H9 (cell line): ENCODE data around the gene TMEM158. TPM values are rescaled to one million over a fixed set of nuclear protein-coding genes. Genes with fewer than 3 reads are reported as not detected.
A peak's percentile ranks its signal among the peaks of the same experiment; 100 is the strongest.

ENCODE experiments used
- DNase-seq: peaks from one replicate; pipeline ENCODE4 v3.0.0-alpha.2; 2017
- H2AFZ ChIP-seq: one replicate; pipeline ENCODE4 v1.6.1; 2013; ENCODE audit warnings: mild to moderate bottlenecking, low read length, control low read depth, moderate library complexity
- H2AK5ac ChIP-seq: 2 replicates; pipeline ENCODE4 v1.6.1; 2013; ENCODE audit warnings: low read length, control low read depth, mixed read lengths; ENCODE audit not compliant: insufficient read length
- H2BK120ac ChIP-seq: one replicate; pipeline ENCODE4 v1.6.1; 2013; ENCODE audit warnings: low read depth, mild to moderate bottlenecking, low read length, control low read depth, inconsistent platforms; ENCODE audit not compliant: poor library complexity, severe bottlenecking
- H2BK12ac ChIP-seq: 2 replicates; pipeline ENCODE4 v1.6.1; 2013; ENCODE audit warnings: low read length, control low read depth, mixed read lengths, low read depth; ENCODE audit not compliant: insufficient read length
- H2BK15ac ChIP-seq: 2 replicates; pipeline ENCODE4 v1.6.1; 2013; ENCODE audit warnings: low read depth, low read length, control low read depth
- H2BK20ac ChIP-seq: one replicate; pipeline ENCODE4 v1.6.1; 2013; ENCODE audit warnings: low read depth, mild to moderate bottlenecking, low read length, control low read depth, inconsistent platforms; ENCODE audit not compliant: poor library complexity, severe bottlenecking
- H2BK5ac ChIP-seq: 2 replicates; pipeline ENCODE4 v1.6.1; 2013; ENCODE audit warnings: low read length, control low read depth, mixed read lengths; ENCODE audit not compliant: insufficient read length
- H3K14ac ChIP-seq: 2 replicates; pipeline ENCODE4 v1.6.1; 2013; ENCODE audit warnings: low read length, control low read depth; ENCODE audit not compliant: insufficient read depth
- H3K18ac ChIP-seq: 2 replicates; pipeline ENCODE4 v1.6.1; 2013; ENCODE audit warnings: low read depth, mild to moderate bottlenecking, mixed read lengths, low read length, control low read depth; ENCODE audit not compliant: insufficient read length
- H3K23ac ChIP-seq: 2 replicates; pipeline ENCODE4 v1.6.1; 2013; ENCODE audit warnings: low read length, control low read depth, mixed read lengths, low read depth; ENCODE audit not compliant: insufficient read length
- H3K23me2 ChIP-seq: 2 replicates; pipeline ENCODE4 v1.6.1; 2013; ENCODE audit warnings: low read depth, mild to moderate bottlenecking, mixed read lengths, low read length, control low read depth; ENCODE audit not compliant: insufficient read length, poor library complexity, severe bottlenecking
- H3K27ac ChIP-seq: 2 replicates; pipeline ENCODE4 v1.5.1; 2013; ENCODE audit warnings: low read length, control low read depth, mixed read lengths, low read depth; ENCODE audit not compliant: insufficient read length
- H3K27me3 ChIP-seq: 2 replicates; pipeline ENCODE4 v1.6.1; 2013; ENCODE audit warnings: low read length, control low read depth, inconsistent platforms; ENCODE audit not compliant: insufficient read depth
- H3K4ac ChIP-seq: 2 replicates; pipeline ENCODE4 v1.6.1; 2013; ENCODE audit warnings: low read depth, mild to moderate bottlenecking, control low read depth, inconsistent platforms, low read length, moderate library complexity
- H3K4me1 ChIP-seq: 2 replicates; pipeline ENCODE4 v1.6.1; 2013; ENCODE audit warnings: low read length, control low read depth, inconsistent platforms; ENCODE audit not compliant: insufficient read depth
- H3K4me2 ChIP-seq: 2 replicates; pipeline ENCODE4 v1.6.1; 2013; ENCODE audit warnings: low read length, control low read depth, mixed read lengths; ENCODE audit not compliant: insufficient read length, insufficient read depth
- H3K56ac ChIP-seq: 2 replicates; pipeline ENCODE4 v1.6.1; 2013; ENCODE audit warnings: low read depth, mild to moderate bottlenecking, mixed read lengths, low read length, control low read depth; ENCODE audit not compliant: insufficient read length
- H3K79me1 ChIP-seq: 2 replicates; pipeline ENCODE4 v1.6.1; 2013; ENCODE audit warnings: low read depth, mild to moderate bottlenecking, moderate library complexity, low read length, control low read depth, inconsistent platforms; ENCODE audit not compliant: insufficient read depth, poor library complexity, severe bottlenecking
- H3K79me2 ChIP-seq: 2 replicates; pipeline ENCODE4 v1.6.1; 2013; ENCODE audit warnings: low read length, control low read depth, inconsistent platforms; ENCODE audit not compliant: insufficient read depth
- H3K9ac ChIP-seq: 2 replicates; pipeline ENCODE4 v1.6.1; 2013; ENCODE audit warnings: low read length, control low read depth, mixed read lengths; ENCODE audit not compliant: insufficient read length; ENCODE audit errors: extremely low read depth
- H3K9me3 ChIP-seq: one replicate; pipeline ENCODE4 v1.6.1; 2013; ENCODE audit warnings: low read depth, low read length, inconsistent platforms; ENCODE audit not compliant: control insufficient read depth
- H3T11ph ChIP-seq: one replicate; pipeline ENCODE4 v1.6.1; 2013; ENCODE audit warnings: mild to moderate bottlenecking, low read length, control low read depth, inconsistent platforms
- H4K20me1 ChIP-seq: one replicate; pipeline ENCODE4 v1.6.1; 2013; ENCODE audit not compliant: control insufficient read depth, insufficient read length, insufficient read depth
- H4K5ac ChIP-seq: 2 replicates; pipeline ENCODE4 v1.6.1; 2013; ENCODE audit warnings: low read depth, mild to moderate bottlenecking, mixed read lengths, low read length, control low read depth; ENCODE audit not compliant: insufficient read length
- H4K8ac ChIP-seq: replicated peaks from 2 replicates; pipeline ENCODE4 v1.6.1; 2013; ENCODE audit warnings: low read length, control low read depth, mixed read lengths, low read depth; ENCODE audit not compliant: insufficient read length
- H4K91ac ChIP-seq: 2 replicates; pipeline ENCODE4 v1.6.1; 2013; ENCODE audit warnings: low read depth, mild to moderate bottlenecking, moderate library complexity, mixed read lengths, low read length, control low read depth; ENCODE audit not compliant: insufficient read length
- H3K27ac Mint-ChIP-seq, 3 experiments: 2 replicates in 2 of 3; 3 replicates in 1 of 3; pipeline ENCODE4 v1.8.0; 2020 to 2021; ENCODE audit warnings: mixed read lengths in 3 of 3, mild to moderate bottlenecking in 1 of 3, moderate library complexity in 1 of 3
- H3K27me3 Mint-ChIP-seq: 2 replicates; pipeline ENCODE4 v1.8.0; 2021; ENCODE audit warnings: low read depth, mild to moderate bottlenecking, moderate library complexity, mixed read lengths
- H3K36me3 Mint-ChIP-seq, 3 experiments: 2 replicates in 2 of 3; 3 replicates in 1 of 3; pipeline ENCODE4 v1.8.0; 2020 to 2021; ENCODE audit warnings: low read depth in 3 of 3, mixed read lengths in 3 of 3; ENCODE audit not compliant: insufficient read depth in 1 of 3
- H3K4me1 Mint-ChIP-seq, 2 experiments: 2 replicates each; pipeline ENCODE4 v1.8.0; 2020; ENCODE audit warnings: mixed read lengths in 2 of 2
- H3K4me3 Mint-ChIP-seq, 2 experiments: 2 replicates in 1 of 2; 3 replicates in 1 of 2; pipeline ENCODE4 v1.8.0; 2020 to 2021; ENCODE audit warnings: mild to moderate bottlenecking in 2 of 2, mixed read lengths in 2 of 2, moderate library complexity in 1 of 2
- H3K9me3 Mint-ChIP-seq, 2 experiments: 2 replicates in 1 of 2; 3 replicates in 1 of 2; pipeline ENCODE4 v1.8.0; 2020; ENCODE audit warnings: mild to moderate bottlenecking in 2 of 2, mixed read lengths in 2 of 2, moderate library complexity in 1 of 2
- CTCF ChIP-seq: fragments of 200-600 bp; sonication (generic); conservative IDR thresholded peaks from 3 replicates; pipeline ENCODE4 v1.8.0; 2021; ENCODE audit warnings: antibody characterized with exemption, mild to moderate bottlenecking
- WGBS: extraction: QIAGEN DNeasy Blood & Tissue Kit; methylation state at CpG from one replicate; pipeline ENCODE4 v1.1.7; 2013; ENCODE audit warnings: missing lambda C conversion rate, low lambda C conversion rate, mixed read lengths; ENCODE audit not compliant: insufficient read length; ENCODE audit errors: extremely low coverage; 5-methylcytosine and 5-hydroxymethylcytosine counted together
- total RNA-seq: library from RNA; stranded (reverse); gene quantifications from 2 replicates; pipeline ENCODE4 v1.2.1, GENCODE V29; 2021

Gene TMEM158
- total RNA-seq, 1 experiment from 2014 or later = 29.1 TPM

GRCh38 chr3:45227071-45227820, 1.2 kb upstream of the TMEM158 start:
- Histone ChIP-seq H3K9ac (no peak overlapping the region), H2BK12ac (no peak overlapping the region), H3K27ac (no peak overlapping the region), H2BK20ac (no peak overlapping the region), H3K79me2 (no peaks in the 10 kb centered on the region), H3K27me3 (peaks cover 5% of the 10 kb centered on the region; the same call in 1 of the 2 replicates), H3K14ac (no peak overlapping the region), H3K23me2 (peaks cover 18% of the 10 kb centered on the region), H4K91ac (no peak overlapping the region), H2BK15ac (no peak overlapping the region), H3K4me1 (peaks cover 5% of the 10 kb centered on the region; the same call in 1 of the 2 replicates), H2BK120ac (no peak overlapping the region), H4K20me1 (no peaks in the 10 kb centered on the region), H3K9me3 (no peaks in the 10 kb centered on the region), H3K23ac (no peak overlapping the region), H3K18ac (no peak overlapping the region), H3K56ac (no peak overlapping the region), H2AFZ (no peak overlapping the region), H4K5ac (no peak overlapping the region), H3K4me2 (peak overlapping the region; percentile 65), H3T11ph (no peak overlapping the region), H3K4ac (no peak overlapping the region), H2AK5ac (no peak overlapping the region), H2BK5ac (no peak overlapping the region), H3K79me1 (no peaks in the 10 kb centered on the region), H4K8ac (no peak overlapping the region)
- Mint-ChIP-seq H3K27ac (no peak overlapping the region), H3K4me3 (peak overlapping the region; percentile 60 to 69), H3K4me1 (peaks cover 37 to 45% of the 10 kb centered on the region in 2 experiments), H3K36me3 (no peaks in the 10 kb centered on the region), H3K27me3 (peaks cover 41% of the 10 kb centered on the region), H3K9me3 (peaks cover 2 to 3% of the 10 kb centered on the region in 2 experiments; a peak in 1 of 5 replicates)
- DNase-seq = no peak
- TF ChIP-seq CTCF = no peak
- WGBS = no CpG with 5 or more reads among the region's 7 CpGs
